ENCODE measurements around the gene ATPAF2. TPM values are rescaled to one million over a fixed set of nuclear protein-coding genes. Genes with fewer than 3 reads are reported as not detected.

The ATPAF2 gene
- total and polyA plus RNA-seq, 10 of the 15 experiments (the other 5 are each of a cell fraction or from before 2014, with no cell fraction given) = 6.5 to 33.0 (median 26.5) TPM

- TF ChIP-seq PKNOX1 (IDR thresholded peaks at IDR 0.05) = peak; percentile 100
- TF ChIP-seq ZBTB4 (CRISPR knock-in tag; IDR thresholded peaks at IDR 0.05) = peak; percentile 96
- peak; percentile 95 for TF ChIP-seq NR2C1 (IDR thresholded peaks at IDR 0.05)
- peak; percentile 69 for TF ChIP-seq HDGF (IDR thresholded peaks at IDR 0.05)
- no peak for TF ChIP-seq CBX3 (IDR thresholded peaks at IDR 0.05; ENCODE audit: borderline replicate concordance, low read depth)
- TF ChIP-seq REST (IDR thresholded peaks at IDR 0.05; ENCODE audit: low read depth, low read length) = no peak
- TF ChIP-seq NR2F1 (conservative IDR thresholded peaks at IDR 0.05) = peak; percentile 88
- no peak; the same call in 2 of the 3 replicates for TF ChIP-seq POU2F2 (IDR thresholded peaks at IDR 0.05; ENCODE audit: borderline replicate concordance, low read depth, low read length)
- TF ChIP-seq YY1 (IDR thresholded peaks at IDR 0.05; ENCODE audit: low read depth, low read length) = 0 out of 2 replicates have a peak, but pooled peaks have one; percentile 41
- TF ChIP-seq SP1 (IDR thresholded peaks at IDR 0.05; ENCODE audit: low read depth, low read length) = peak; percentile 100
- no peak for TF ChIP-seq RB1 (IDR thresholded peaks at IDR 0.05; ENCODE audit: borderline replicate concordance)
- peak; percentile 100 for TF ChIP-seq RAD51 (IDR thresholded peaks at IDR 0.05)
- TF ChIP-seq CREB1 (IDR thresholded peaks at IDR 0.05; ENCODE audit: low read depth) = peak; percentile 94
- no peak for TF ChIP-seq MYB (IDR thresholded peaks at IDR 0.05; ENCODE audit: borderline replicate concordance, low read depth, low read length)
- TF ChIP-seq MEF2A (IDR thresholded peaks at IDR 0.05; ENCODE audit: insufficient read depth, low read depth, low read length) = no peak
- TF ChIP-seq ZSCAN29 (IDR thresholded peaks at IDR 0.05) = no peak
- TF ChIP-seq, protein P1, sequence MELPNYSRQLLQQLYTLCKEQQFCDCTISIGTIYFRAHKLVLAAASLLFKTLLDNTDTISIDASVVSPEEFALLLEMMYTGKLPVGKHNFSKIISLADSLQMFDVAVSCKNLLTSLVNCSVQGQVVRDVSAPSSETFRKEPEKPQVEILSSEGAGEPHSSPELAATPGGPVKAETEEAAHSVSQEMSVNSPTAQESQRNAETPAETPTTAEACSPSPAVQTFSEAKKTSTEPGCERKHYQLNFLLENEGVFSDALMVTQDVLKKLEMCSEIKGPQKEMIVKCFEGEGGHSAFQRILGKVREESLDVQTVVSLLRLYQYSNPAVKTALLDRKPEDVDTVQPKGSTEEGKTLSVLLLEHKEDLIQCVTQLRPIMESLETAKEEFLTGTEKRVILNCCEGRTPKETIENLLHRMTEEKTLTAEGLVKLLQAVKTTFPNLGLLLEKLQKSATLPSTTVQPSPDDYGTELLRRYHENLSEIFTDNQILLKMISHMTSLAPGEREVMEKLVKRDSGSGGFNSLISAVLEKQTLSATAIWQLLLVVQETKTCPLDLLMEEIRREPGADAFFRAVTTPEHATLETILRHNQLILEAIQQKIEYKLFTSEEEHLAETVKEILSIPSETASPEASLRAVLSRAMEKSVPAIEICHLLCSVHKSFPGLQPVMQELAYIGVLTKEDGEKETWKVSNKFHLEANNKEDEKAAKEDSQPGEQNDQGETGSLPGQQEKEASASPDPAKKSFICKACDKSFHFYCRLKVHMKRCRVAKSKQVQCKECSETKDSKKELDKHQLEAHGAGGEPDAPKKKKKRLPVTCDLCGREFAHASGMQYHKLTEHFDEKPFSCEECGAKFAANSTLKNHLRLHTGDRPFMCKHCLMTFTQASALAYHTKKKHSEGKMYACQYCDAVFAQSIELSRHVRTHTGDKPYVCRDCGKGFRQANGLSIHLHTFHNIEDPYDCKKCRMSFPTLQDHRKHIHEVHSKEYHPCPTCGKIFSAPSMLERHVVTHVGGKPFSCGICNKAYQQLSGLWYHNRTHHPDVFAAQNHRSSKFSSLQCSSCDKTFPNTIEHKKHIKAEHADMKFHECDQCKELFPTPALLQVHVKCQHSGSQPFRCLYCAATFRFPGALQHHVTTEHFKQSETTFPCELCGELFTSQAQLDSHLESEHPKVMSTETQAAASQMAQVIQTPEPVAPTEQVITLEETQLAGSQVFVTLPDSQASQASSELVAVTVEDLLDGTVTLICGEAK (IDR thresholded peaks at IDR 0.05; ENCODE audit: borderline replicate concordance) = peak; percentile 90; the same call in 1 of the 2 replicates
Measured at GRCh38 chr17:17972126-17972951, 66.6 kb downstream of the ATPAF2 start, which contains the start of the genes DRC3 and TOM1L2 (continued).
